ENCODE results near the gene SLC1A7. TPM values are rescaled to one million over a fixed set of nuclear protein-coding genes. Genes with fewer than 3 reads are reported as not detected.

SLC1A7 gene
- total and polyA plus RNA-seq, 2 experiments from 2014 or later: not detected

- TF ChIP-seq REST (IDR thresholded peaks at IDR 0.05; ENCODE audit: unreplicated experiment) (no peak), CTCF (conservative IDR thresholded peaks at IDR 0.05; ENCODE audit: low read depth in 2 of 2) (peak; percentile 23 to 33), EZH2phosphoT487 (IDR thresholded peaks at IDR 0.05; ENCODE audit: unreplicated experiment) (no peak), ZNF331 (CRISPR knock-in tag; IDR thresholded peaks at IDR 0.05; ENCODE audit: low read depth) (no peak), ETS1 (IDR thresholded peaks at IDR 0.05) (no peak)
Measured at GRCh38 chr1:53087332-53088285, 54.8 kb downstream of the SLC1A7 start (continued).

DNA sequence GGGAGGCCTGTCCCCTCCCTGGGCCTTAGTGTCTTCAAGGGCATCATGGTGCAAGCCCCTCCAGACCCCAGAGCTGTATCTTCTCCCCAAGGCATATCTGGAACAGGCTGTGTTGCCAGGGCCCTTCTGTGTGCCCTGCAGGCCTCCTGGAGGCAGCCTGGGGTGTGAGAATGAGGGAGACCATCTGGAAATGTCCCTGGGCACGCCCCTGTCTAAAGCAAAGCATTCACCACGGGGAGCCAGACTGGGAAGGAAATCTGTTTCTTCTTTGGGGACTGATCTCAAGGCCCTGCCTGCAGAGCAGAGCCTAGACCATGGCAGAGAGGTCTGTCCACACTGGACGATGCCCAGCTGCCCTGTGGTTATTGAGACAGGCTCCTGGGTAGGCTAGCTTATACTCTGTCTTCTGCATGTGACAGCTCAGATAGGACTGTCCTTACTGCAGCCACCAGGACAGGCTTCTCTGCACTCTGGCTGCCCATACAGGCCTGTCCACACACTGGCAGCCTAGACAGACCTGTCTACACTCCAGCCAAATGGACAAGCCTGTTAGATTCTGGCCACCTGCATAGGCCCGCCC is 55.9 kb downstream of the SLC1A7 start:
- Histone ChIP-seq H3K27me3 (ENCODE audit: insufficient read depth) (no peaks in the 10 kb centered on the region), H3K9me2 (ENCODE audit: insufficient read depth) (no peaks in the 10 kb centered on the region), H4K20me1 (replicated peaks; ENCODE audit: insufficient read depth) (no peaks in the 10 kb centered on the region), H3K4me3 (no peak overlapping the region), H3K36me3 (ENCODE audit: insufficient read depth) (no peaks in the 10 kb centered on the region), H3K4me1 (ENCODE audit: insufficient read depth) (no peaks in the 10 kb centered on the region), H3K79me2 (replicated peaks; ENCODE audit: insufficient read depth) (no peaks in the 10 kb centered on the region), H3K4me2 (no peak overlapping the region), H2AFZ (no peak overlapping the region), H3K27ac (ENCODE audit: low read depth) (no peak overlapping the region), H3F3A (replicated peaks; ENCODE audit: low read depth) (no peaks in the 10 kb centered on the region; the same call in 1 of the 2 replicates)
- Mint-ChIP-seq H3K4me3 (no peak overlapping the region), H3K27me3 (ENCODE audit: insufficient read depth, low read depth, poor library complexity) (peaks cover 25% of the 10 kb centered on the region), H3K36me3 (ENCODE audit: low read depth) (no peaks in the 10 kb centered on the region), H3K27ac (no peak overlapping the region), H3K4me1 (peaks cover 18% of the 10 kb centered on the region), H3K9me3 (no peaks in the 10 kb centered on the region)
- ATAC-seq: no peak
- no peak for DNase-seq (ENCODE audit: low spot score)
- TF ChIP-seq POLR2AphosphoS5 (IDR thresholded peaks at IDR 0.05; ENCODE audit: low read depth) (no peak), CREB1 (CRISPR knock-in tag; IDR thresholded peaks at IDR 0.05; ENCODE audit: low read depth) (no peak), JUNB (IDR thresholded peaks at IDR 0.05; ENCODE audit: unreplicated experiment) (no peak)
- TF ChIP-seq, protein P1, sequence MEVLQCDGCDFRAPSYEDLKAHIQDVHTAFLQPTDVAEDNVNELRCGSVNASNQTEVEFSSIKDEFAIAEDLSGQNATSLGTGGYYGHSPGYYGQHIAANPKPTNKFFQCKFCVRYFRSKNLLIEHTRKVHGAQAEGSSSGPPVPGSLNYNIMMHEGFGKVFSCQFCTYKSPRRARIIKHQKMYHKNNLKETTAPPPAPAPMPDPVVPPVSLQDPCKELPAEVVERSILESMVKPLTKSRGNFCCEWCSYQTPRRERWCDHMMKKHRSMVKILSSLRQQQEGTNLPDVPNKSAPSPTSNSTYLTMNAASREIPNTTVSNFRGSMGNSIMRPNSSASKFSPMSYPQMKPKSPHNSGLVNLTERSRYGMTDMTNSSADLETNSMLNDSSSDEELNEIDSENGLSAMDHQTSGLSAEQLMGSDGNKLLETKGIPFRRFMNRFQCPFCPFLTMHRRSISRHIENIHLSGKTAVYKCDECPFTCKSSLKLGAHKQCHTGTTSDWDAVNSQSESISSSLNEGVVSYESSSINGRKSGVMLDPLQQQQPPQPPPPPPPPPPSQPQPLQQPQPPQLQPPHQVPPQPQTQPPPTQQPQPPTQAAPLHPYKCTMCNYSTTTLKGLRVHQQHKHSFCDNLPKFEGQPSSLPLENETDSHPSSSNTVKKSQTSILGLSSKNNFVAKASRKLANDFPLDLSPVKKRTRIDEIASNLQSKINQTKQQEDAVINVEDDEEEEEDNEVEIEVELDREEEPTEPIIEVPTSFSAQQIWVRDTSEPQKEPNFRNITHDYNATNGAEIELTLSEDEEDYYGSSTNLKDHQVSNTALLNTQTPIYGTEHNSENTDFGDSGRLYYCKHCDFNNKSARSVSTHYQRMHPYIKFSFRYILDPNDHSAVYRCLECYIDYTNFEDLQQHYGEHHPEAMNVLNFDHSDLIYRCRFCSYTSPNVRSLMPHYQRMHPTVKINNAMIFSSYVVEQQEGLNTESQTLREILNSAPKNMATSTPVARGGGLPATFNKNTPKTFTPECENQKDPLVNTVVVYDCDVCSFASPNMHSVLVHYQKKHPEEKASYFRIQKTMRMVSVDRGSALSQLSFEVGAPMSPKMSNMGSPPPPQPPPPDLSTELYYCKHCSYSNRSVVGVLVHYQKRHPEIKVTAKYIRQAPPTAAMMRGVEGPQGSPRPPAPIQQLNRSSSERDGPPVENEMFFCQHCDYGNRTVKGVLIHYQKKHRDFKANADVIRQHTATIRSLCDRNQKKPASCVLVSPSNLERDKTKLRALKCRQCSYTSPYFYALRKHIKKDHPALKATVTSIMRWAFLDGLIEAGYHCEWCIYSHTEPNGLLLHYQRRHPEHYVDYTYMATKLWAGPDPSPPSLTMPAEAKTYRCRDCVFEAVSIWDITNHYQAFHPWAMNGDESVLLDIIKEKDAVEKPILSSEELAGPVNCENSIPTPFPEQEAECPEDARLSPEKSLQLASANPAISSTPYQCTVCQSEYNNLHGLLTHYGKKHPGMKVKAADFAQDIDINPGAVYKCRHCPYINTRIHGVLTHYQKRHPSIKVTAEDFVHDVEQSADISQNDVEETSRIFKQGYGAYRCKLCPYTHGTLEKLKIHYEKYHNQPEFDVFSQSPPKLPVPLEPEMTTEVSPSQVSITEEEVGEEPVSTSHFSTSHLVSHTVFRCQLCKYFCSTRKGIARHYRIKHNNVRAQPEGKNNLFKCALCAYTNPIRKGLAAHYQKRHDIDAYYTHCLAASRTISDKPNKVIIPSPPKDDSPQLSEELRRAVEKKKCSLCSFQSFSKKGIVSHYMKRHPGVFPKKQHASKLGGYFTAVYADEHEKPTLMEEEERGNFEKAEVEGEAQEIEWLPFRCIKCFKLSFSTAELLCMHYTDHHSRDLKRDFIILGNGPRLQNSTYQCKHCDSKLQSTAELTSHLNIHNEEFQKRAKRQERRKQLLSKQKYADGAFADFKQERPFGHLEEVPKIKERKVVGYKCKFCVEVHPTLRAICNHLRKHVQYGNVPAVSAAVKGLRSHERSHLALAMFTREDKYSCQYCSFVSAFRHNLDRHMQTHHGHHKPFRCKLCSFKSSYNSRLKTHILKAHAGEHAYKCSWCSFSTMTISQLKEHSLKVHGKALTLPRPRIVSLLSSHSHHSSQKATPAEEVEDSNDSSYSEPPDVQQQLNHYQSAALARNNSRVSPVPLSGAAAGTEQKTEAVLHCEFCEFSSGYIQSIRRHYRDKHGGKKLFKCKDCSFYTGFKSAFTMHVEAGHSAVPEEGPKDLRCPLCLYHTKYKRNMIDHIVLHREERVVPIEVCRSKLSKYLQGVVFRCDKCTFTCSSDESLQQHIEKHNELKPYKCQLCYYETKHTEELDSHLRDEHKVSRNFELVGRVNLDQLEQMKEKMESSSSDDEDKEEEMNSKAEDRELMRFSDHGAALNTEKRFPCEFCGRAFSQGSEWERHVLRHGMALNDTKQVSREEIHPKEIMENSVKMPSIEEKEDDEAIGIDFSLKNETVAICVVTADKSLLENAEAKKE (CRISPR knock-in tag; IDR thresholded peaks at IDR 0.05): no peak
